ENCODE measurements around the gene TBC1D1.

Gene TBC1D1

DNA sequence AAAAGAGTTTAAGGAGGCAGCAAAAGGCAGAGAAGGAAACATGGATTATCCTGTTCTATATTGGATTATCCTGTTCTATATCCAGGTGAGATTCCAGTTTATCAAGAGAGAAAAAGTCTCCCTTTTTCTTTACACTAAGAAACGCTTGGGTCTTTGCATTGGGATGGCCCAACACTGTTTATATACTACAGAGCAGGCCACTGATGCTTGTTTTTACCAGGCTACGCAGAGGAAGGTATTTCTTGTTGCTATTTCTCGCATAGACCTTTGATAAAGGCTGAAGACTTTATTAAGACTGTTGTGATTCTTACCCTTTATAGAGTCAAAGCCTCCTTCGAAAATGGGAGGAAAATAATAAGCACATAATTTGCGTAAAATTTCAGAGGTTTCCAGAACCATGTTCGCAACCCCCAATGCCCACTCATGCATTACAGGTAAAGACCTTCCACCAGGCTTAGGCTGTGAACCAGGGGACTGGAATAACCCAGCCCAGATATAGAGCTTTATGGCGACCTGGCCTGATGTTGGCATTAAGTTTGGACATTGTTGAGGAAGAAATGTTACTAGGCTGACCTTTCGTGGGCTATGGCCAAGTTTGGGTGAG lies 287.6 kb downstream of the TBC1D1 start:
- no peak for DNase-seq

DNA sequence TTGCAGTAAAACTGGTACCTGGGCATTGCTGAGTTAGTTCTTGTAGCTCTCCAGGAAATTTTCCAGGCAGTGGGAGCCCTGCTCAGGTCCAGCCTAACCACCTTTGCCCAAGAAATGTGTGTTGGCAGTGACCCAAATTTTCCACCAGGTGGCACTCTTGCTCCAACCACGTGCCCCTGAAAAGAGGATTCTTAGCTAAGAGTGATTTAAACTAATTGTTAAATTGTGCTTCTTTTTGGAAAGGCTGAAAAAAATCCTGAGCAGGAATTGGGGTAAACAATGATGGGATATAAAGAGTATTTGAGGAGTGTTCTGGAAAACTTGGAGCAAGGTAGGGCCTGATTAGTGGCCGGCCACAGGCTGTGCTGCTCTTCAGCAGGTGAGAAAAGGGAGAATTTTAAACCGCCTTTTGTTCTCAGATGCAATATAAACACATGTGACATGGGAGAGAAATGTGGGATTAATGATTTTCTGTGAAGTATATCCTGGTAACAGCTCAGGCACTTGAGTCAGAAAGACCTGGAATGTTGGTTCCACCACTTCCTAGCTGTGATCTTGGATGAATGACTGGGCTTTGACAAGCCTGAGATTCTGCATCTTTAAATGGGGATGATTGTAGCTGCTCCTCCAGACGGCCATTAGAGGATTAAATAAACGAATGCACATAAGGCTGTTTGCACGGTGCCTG lies 288.9 kb downstream of the TBC1D1 start:
- DNase-seq: peak; percentile 78

DNA sequence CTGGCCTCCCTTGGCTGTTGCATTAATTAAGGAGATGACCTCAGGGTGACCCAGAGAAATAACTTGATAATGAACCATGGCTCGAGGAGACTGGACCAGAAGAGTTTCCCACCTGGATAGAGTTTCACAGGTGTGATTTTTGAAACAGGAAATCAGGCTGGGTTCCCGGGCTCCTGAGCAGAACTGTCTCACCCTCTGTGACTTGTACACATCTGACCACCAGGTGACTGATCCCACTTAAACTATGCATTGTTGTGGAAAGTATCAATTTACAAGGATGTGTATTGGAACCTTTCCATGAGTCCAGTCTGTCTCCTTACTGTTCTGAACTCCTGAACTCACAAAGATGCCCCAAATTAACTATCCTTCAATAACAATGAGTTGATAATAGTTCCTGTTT lies 289.6 kb downstream of the TBC1D1 start:
- DNase-seq: no peak

DNA sequence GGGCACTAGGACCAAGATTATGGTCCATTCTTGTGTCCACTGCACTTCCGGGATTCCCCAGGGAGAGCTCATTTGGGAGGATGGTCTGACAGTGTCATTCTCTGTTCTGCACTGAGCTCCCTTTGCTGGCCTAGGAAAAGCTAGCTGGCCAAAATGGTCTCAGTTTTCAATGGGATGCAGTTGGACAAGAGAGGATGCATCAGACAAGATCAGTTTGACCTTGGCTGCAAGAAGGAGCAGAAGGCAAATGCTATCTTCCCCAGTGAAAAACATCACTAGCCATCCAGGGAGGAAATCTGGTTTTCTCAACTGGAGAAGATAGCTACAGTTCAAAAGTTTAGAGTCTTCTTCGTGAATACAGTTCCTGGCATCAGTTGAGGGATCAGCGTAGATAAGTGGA lies 290.4 kb downstream of the TBC1D1 start:
- no peak for DNase-seq

DNA sequence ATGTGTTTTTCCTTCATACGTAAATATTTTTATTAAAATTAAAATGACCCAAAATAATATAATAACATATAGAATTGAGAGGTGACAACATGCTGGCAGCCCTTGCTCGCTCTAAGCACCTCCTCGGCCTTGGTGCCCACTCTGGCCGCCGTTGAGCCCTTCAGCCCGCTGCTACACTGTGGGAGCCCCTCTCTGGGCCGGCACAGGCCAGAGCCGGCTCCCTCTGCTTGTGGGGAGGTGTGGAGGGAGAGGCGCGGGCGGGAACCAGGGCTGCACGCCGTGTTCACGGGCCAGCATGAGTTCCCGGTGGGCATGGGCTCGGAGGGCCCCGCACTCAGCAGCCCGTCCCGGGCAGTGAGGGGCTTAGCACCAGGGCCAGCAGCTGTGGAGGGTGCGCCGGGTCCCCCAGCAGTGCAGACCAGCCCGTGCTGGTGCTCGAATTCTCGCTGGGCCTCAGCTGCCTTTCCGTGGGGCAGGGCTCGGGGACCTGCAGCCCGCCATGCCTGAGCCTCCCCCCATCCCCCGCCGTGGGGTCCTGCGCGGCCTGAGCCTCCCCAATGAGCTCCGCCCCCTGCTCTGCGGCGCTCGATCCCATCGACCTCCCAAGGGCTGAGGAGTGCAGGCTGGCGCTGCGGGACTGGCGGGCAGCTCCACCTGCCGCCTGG lies 291.6 kb downstream of the TBC1D1 start:
- DNase-seq: no peak

DNA sequence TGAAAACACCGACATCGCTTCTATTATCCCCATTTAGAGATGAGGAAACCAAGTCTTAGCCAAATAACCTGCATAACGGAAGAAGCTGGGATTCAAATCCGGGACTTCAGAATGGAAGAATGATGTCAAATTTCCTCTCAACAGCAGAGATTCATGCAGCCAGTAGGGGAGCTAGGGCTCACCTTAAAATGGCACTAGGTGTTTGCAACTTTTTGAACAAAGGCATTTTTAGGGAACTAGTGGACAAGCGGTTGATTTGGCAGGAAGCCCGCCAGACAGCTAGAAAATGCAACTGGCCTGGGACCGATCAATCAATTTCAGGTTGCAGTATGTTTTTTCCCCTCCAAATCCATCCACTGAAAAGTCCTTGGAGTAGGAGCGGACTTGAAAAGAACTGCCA lies 293.5 kb downstream of the TBC1D1 start:
- no peak for DNase-seq

DNA sequence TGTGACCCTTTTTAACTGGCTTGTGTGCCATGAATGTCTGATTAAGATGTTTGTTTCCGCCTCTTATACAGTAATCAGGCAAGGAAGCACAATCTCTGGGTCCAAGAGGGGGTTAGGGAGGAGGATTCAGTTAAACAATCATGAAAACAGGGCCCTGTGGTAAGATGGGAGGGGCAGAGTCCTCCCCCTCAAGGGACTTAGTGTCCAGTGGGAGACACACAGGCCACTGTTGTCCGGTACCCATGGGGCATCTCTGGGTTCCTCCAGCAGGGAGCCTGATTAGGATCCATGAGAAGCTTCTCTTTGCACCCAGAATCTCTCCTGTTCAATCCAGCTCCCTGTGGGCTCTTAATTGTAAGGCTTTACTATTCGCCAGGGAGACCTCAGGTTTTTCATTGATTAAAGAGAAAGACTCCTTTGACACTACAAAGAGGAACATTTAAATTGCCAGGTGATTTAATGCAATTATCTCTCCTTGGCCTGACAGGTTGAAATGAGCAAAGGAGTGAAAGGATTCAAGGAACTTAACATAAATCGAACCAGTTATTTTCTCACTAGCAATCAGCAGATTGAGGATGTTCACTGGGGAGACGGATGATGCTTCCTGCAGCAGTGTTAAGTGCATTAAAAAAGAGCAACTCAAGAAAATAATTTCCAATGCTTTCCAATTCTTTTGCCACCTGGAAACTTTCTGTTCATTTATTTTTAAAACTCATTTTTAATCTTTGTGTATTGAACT lies 294.7 kb downstream of the TBC1D1 start:
- DNase-seq: no peak

DNA sequence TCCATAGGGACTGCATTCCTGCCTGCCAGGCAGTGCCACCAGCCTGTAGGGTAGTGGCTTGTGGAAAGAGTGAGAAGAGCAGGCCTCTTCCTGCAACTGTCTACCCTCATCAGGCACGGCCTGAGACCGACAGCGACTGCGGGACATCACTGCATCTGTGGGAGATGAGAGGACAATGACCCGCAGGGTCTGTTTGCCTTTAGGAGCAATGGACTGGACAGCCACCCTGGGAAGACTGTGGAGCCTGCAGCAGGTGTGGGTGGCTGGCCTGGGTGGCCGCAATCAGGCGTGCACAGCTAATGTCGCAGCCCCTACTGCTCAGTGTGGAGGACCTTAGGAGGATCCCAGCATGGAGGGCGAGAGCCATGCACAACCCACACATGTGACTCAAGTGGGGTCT lies 297.3 kb downstream of the TBC1D1 start:
- no peak for DNase-seq

DNA sequence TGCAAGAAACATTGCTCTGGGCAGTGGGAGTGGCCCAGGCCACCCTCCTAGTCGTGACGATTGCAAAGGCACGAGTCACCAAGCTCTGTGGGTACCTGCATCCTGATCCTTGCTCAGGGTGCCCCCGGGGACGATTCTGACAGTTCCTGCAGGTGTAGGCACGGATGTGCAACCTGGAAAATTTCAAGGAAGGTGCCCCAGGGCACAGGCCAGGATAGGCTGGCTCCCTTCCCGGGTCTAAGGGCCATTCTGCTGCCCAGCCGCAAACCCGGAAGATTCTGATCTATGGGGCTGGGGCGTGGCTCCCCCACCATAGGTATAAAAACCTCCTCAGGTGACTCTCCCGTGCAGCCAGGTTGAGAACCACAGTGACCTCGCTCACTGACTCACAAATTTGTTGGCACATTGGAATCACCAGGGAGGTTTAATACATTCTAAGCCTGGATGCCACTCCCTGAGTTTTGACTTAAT lies 297.8 kb downstream of the TBC1D1 start:
- no peak for DNase-seq
